HepG2 (cell line): Measurements from ENCODE around the gene ABCG1. TPM values are rescaled to one million over a fixed set of nuclear protein-coding genes. Genes with fewer than 3 reads are reported as not detected.

Experiments used
- ATAC-seq: fragments of 200-7000 bp; cut with Tn5 transposase; 3 replicates; pipeline ENCODE4 v1.9.1; 2020; ENCODE audit warnings: mild to moderate bottlenecking, moderate library complexity
- BruUV-seq: library from RNA; stranded (reverse); fragments of 400-500 nt; replicated peaks from 2 replicates; lab custom pipeline; 2021; lab: Mats Ljungman, UMichigan
- CTCF ChIA-PET: fragments of 300-600 bp; formaldehyde crosslinking; extraction: SDS; loops from one replicate; lab custom pipeline; 2021; ENCODE audit warnings: low total read pairs, inconsistent platforms, low intra/inter-chr PET ratio; lab: Yijun Ruan, JAX
- POLR2A ChIA-PET: fragments of 350-600 bp; sonication (Branson Sonifier 250); formaldehyde crosslinking; loops from one replicate; lab custom pipeline; 2020; ENCODE audit warnings: antibody characterized with exemption, inconsistent platforms; lab: Yijun Ruan, JAX
- DNase-seq: peaks from one replicate; pipeline ENCODE4 v3.0.0-alpha.2; 2015; ENCODE audit warnings: low spot score
- FAIRE-seq: peaks from 3 replicates; lab custom pipeline; 2011; peaks lifted over from hg19 to GRCh38; lab: Jason Lieb, UNC
- H2AFZ ChIP-seq: one replicate; pipeline ENCODE4 v1.6.1; 2011; ENCODE audit warnings: low read length, inconsistent platforms
- H3K27ac ChIP-seq: fragments of 300-600 bp; 3 replicates; pipeline ENCODE4 v1.8.0; 2011; ENCODE audit warnings: mixed run types, mild to moderate bottlenecking, mixed read lengths, low read length, inconsistent platforms; ENCODE audit not compliant: insufficient read depth; ENCODE audit errors: extremely low read length
- H3K27me3 ChIP-seq, 2 experiments: fragments of 200-600 bp in 1 of 2; 2 replicates in 1 of 2; 3 replicates in 1 of 2; pipeline versions ENCODE4 v1.6.0 to v1.8.0; 2011; ENCODE audit warnings: low read length in 2 of 2, mild to moderate bottlenecking in 2 of 2, moderate library complexity in 2 of 2, inconsistent platforms in 1 of 2; ENCODE audit not compliant: insufficient read depth in 2 of 2, control insufficient read depth in 1 of 2
- H3K36me3 ChIP-seq, 2 experiments: fragments of 200-600 bp in 1 of 2; replicated peaks in 1 of 2; 2 replicates in 1 of 2; 3 replicates in 1 of 2; pipeline versions ENCODE4 v1.5.1 to v1.8.0; 2011; ENCODE audit warnings: low read length in 2 of 2, inconsistent platforms in 1 of 2; ENCODE audit not compliant: insufficient read depth in 2 of 2, control insufficient read depth in 1 of 2
- H3K4me1 ChIP-seq: 2 replicates; pipeline ENCODE4 v1.5.1; 2012; ENCODE audit warnings: low read length, inconsistent platforms; ENCODE audit not compliant: insufficient read depth
- H3K4me2 ChIP-seq: 2 replicates; pipeline ENCODE4 v1.6.0; 2011; ENCODE audit warnings: low read depth, low read length, inconsistent platforms
- H3K4me3 ChIP-seq, 3 experiments: fragments of 200-600 bp in 1 of 3; sonication (generic), shearing (Covaris generic) in 1 of 3; replicated peaks in 1 of 3; 2 replicates each; pipeline ENCODE4 v1.5.1; 2011 to 2016; ENCODE audit warnings: low read length in 3 of 3, inconsistent platforms in 2 of 3, low read depth in 2 of 3, mild to moderate bottlenecking in 2 of 3, control low read depth in 1 of 3, mixed read lengths in 1 of 3; ENCODE audit not compliant: insufficient read depth in 1 of 3
- H3K79me2 ChIP-seq: one replicate; pipeline ENCODE4 v1.6.1; 2011; ENCODE audit warnings: low read length, inconsistent platforms; ENCODE audit not compliant: insufficient read depth
- H3K9ac ChIP-seq: 2 replicates; pipeline ENCODE4 v1.6.0; 2011; ENCODE audit warnings: mild to moderate bottlenecking, low read depth, low read length, inconsistent platforms; ENCODE audit not compliant: insufficient read depth
- H3K9me3 ChIP-seq: 2 replicates; pipeline ENCODE4 v1.5.1; 2012; ENCODE audit warnings: mild to moderate bottlenecking, low read length
- H4K20me1 ChIP-seq: 2 replicates; pipeline ENCODE4 v1.6.0; 2011; ENCODE audit warnings: inconsistent platforms, mild to moderate bottlenecking, low read length, moderate library complexity; ENCODE audit not compliant: insufficient read depth
- AGO1 ChIP-seq: fragments of 200-400 bp; formaldehyde crosslinking; IDR thresholded peaks from 2 replicates; pipeline ENCODE4 v1.6.1; 2017; ENCODE audit warnings: mild to moderate bottlenecking, low read depth, low read length, moderate library complexity; ENCODE audit not compliant: poor library complexity, severe bottlenecking
- BCL6 ChIP-seq: IDR thresholded peaks from 2 replicates; pipeline ENCODE4 v1.6.1; 2016; ENCODE audit warnings: missing genetic modification reagents, missing compliant biosample characterization
- CEBPG ChIP-seq: IDR thresholded peaks from 2 replicates; pipeline ENCODE4 v1.6.1; 2016
- EZH2 ChIP-seq: conservative IDR thresholded peaks from 2 replicates; pipeline ENCODE4 v1.6.1; 2012; ENCODE audit warnings: mild to moderate bottlenecking, low read depth, low read length, moderate library complexity
- FOXK1 ChIP-seq: sonication (generic); formaldehyde crosslinking; IDR thresholded peaks from 2 replicates; pipeline ENCODE4 v1.4.0; 2020; ENCODE audit warnings: low read depth, missing genetic modification reagents, borderline replicate concordance
- MAFK ChIP-seq, 2 experiments: IDR thresholded peaks in 1 of 2; conservative IDR thresholded peaks in 1 of 2; 2 replicates each; pipeline ENCODE4 v1.6.1; 2011; ENCODE audit warnings: improper control_type of control experiment in 2 of 2, low read length in 2 of 2
- PHF20 ChIP-seq: sonication (generic); formaldehyde crosslinking; IDR thresholded peaks from 2 replicates; pipeline ENCODE4 v1.5.0; 2020; ENCODE audit warnings: mild to moderate bottlenecking, missing genetic modification reagents
- RXRB ChIP-seq: IDR thresholded peaks from 2 replicates; pipeline ENCODE4 v1.6.1; 2016; ENCODE audit warnings: borderline replicate concordance, missing genetic modification reagents, missing compliant biosample characterization
- SRSF9 ChIP-seq: fragments of 200-400 bp; formaldehyde crosslinking; IDR thresholded peaks from 2 replicates; pipeline ENCODE4 v1.6.1; 2018; ENCODE audit warnings: borderline replicate concordance, mild to moderate bottlenecking, low read depth, low read length; ENCODE audit not compliant: insufficient read depth, poor library complexity, severe bottlenecking
- XBP1 ChIP-seq: sonication (generic); formaldehyde crosslinking; IDR thresholded peaks from 2 replicates; pipeline ENCODE4 v1.5.0; 2020; ENCODE audit warnings: missing genetic modification reagents
- ZFAT ChIP-seq: sonication (generic); formaldehyde crosslinking; conservative IDR thresholded peaks from 2 replicates; pipeline ENCODE4 v1.8.1; 2023; ENCODE audit warnings: missing genetic modification reagents, inconsistent platforms
- ZNF264 ChIP-seq: sonication (generic); formaldehyde crosslinking; IDR thresholded peaks from 2 replicates; pipeline ENCODE4 v1.4.0; 2020; ENCODE audit warnings: missing genetic modification reagents
- ZNF414 ChIP-seq: sonication (generic); formaldehyde crosslinking; IDR thresholded peaks from 2 replicates; pipeline ENCODE4 v1.5.0; 2020; ENCODE audit warnings: missing genetic modification reagents
- ZNF446 ChIP-seq: sonication (generic); formaldehyde crosslinking; IDR thresholded peaks from 2 replicates; pipeline ENCODE4 v1.5.0; 2020; ENCODE audit warnings: mild to moderate bottlenecking, missing genetic modification reagents
- ZNF883 ChIP-seq: sonication (generic); formaldehyde crosslinking; IDR thresholded peaks from 2 replicates; pipeline ENCODE4 v1.5.1; 2020; ENCODE audit warnings: mild to moderate bottlenecking, missing genetic modification reagents; ENCODE audit errors: not compliant biosample characterization
- WGBS: methylation state at CpG from one replicate; pipeline ENCODE4 v1.1.6; 2017; ENCODE audit warnings: low lambda C conversion rate; 5-methylcytosine and 5-hydroxymethylcytosine counted together
- in situ Hi-C: cut with HindIII; loops from 2 replicates; pipeline ENCODE4 v1.10.0; 2017; ENCODE audit warnings: low pct_unique_long_range_greater_than_20kb; ENCODE audit not compliant: extremely low pct_ligation_motif_present
- intact Hi-C: fragments of 100-400 bp; cut with micrococcal nuclease; formaldehyde crosslinking; loops from one replicate; pipeline ENCODE4 v1.10.0; 2022; ENCODE audit not compliant: unreplicated experiment
- polyA plus RNA-seq, 8 experiments: library from polyadenylated mRNA; depleted of rRNA in 3 of 8; stranded (reverse) in 7 of 8; unstranded in 1 of 8; fragments of >200 nt; fragmentation: Illumina TruSeq in 4 of 8; extraction: Trizol in 4 of 8; gene quantifications; 2 replicates each; pipeline versions ENCODE4 v1.2.1 to v1.2.3, GENCODE V29; 2011 to 2016; ENCODE audit warnings: low read depth in 4 of 8, missing spikeins in 1 of 8, mixed read lengths in 1 of 8; ENCODE audit not compliant: insufficient read depth in 1 of 8
- total RNA-seq, 5 experiments: library from RNA; depleted of rRNA; stranded (reverse); fragments of >200 nt; fragmentation: Illumina TruSeq; extraction: Trizol; gene quantifications; 2 replicates each; pipeline ENCODE4 v1.2.3, GENCODE V29; 2016; ENCODE audit warnings: low read depth in 1 of 5
- TF ChIP-seq, protein P1 (sequence below): sonication (generic); formaldehyde crosslinking; IDR thresholded peaks from 2 replicates; pipeline ENCODE4 v1.4.0; 2020; ENCODE audit warnings: missing genetic modification reagents, mild to moderate bottlenecking, borderline replicate concordance

The ABCG1 gene
- total and polyA plus RNA-seq, 2 of the 13 experiments (the other 11 are each of a cell fraction or from before 2014, with no cell fraction given) = 0.04 TPM; not detected in 1

DNA sequence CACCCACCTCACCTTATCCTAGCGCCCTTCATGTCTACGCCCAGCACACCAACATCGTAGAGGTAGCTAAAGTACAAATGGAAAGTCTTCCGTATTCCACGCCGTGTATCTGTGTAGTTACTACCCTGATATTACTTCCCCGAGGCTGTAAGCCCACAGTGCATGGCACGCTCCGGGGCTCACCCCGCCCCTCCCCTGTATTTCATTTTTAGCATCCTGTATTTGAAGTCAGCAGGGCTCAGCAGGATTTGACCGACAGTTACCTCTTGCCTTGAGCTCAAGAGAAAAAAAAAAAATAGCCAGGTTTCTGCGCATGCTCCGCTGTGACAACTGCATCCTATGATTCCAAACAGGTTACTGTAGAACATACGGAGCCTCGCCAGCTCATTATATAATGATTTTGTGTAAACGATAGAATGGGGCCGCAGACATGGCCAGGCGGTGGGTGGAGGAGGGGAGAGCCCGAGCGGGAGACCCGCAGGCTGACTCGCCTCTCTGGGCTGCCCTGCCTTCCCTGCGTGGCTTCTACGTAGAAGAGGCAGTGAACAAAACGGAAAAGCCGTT lies 1.3 kb downstream of the ABCG1 start:
- no peak overlapping the region for H2AFZ ChIP-seq

More for the DNA sequence above, 1.3 kb downstream of the ABCG1 start:
- Histone ChIP-seq H3K4me2 (peak overlapping the region; percentile 1; the same call in 1 of the 2 replicates), H3K4me3 (no peak overlapping the region), H4K20me1 (no peaks in the 10 kb centered on the region), H3K27ac (no peak overlapping the region), H3K36me3 (no peaks in the 10 kb centered on the region), H3K9me3 (no peaks in the 10 kb centered on the region), H3K9ac (no peak overlapping the region), H3K27me3 (peaks cover 3 to 68% of the 10 kb centered on the region in 2 experiments; a peak in 4 of 5 replicates), H3K4me1 (0 out of 2 replicates have a peak, but pooled peaks cover 7% of the 10 kb centered on the region), H3K79me2 (no peaks in the 10 kb centered on the region)
- CTCF ChIA-PET = no interaction called here
- ATAC-seq = peak; percentile 27; the same call in 2 of the 3 replicates
- no peak for FAIRE-seq
- POLR2A ChIA-PET = no interaction called here
- intact Hi-C loops (no loop called here), in situ Hi-C loops (no loop called here)
- TF ChIP-seq ZNF883 = no peak
- TF ChIP-seq MAFK (conservative IDR thresholded peaks at IDR 0.05 in 1 of 2, IDR thresholded peaks at IDR 0.05 in 1 of 2; ENCODE audit: low read length in 2 of 2) = no peak
- TF ChIP-seq ZFAT (CRISPR knock-in tag) = no peak
- no peak for TF ChIP-seq ZNF446 (CRISPR knock-in tag)
- TF ChIP-seq, protein P1, sequence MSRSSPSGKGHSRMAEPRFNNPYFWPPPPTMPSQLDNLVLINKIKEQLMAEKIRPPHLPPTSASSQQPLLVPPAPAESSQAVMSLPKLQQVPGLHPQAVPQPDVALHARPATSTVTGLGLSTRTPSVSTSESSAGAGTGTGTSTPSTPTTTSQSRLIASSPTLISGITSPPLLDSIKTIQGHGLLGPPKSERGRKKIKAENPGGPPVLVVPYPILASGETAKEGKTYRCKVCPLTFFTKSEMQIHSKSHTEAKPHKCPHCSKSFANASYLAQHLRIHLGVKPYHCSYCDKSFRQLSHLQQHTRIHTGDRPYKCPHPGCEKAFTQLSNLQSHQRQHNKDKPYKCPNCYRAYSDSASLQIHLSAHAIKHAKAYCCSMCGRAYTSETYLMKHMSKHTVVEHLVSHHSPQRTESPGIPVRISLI = peak; percentile 69; the same call in 1 of the 2 replicates
- TF ChIP-seq BCL6 (CRISPR knock-in tag) = no peak
- no peak for TF ChIP-seq FOXK1 (CRISPR knock-in tag)
- TF ChIP-seq SRSF9 = no peak
- no peak for TF ChIP-seq XBP1 (CRISPR knock-in tag)
- TF ChIP-seq ZNF264 (CRISPR knock-in tag) = no peak
- TF ChIP-seq PHF20 (CRISPR knock-in tag) = no peak
- TF ChIP-seq RXRB (CRISPR knock-in tag) = 0 out of 2 replicates have a peak, but pooled peaks have one; percentile 26
- TF ChIP-seq AGO1 = no peak
- 0 out of 2 replicates have a peak, but pooled peaks have one; percentile 45 for TF ChIP-seq EZH2
- no peak for TF ChIP-seq CEBPG
- TF ChIP-seq ZNF414 (CRISPR knock-in tag) = no peak
- BruUV-seq = no TSS peak
- peak; percentile 39 for DNase-seq
- WGBS = 22% methylated on average over 25 of the region's 26 CpGs
